Stomach (tissue), 4 donors: Measurements from ENCODE around the gene PTPRN.

ENCODE experiments used
- CTCF ChIP-seq, 7 experiments: fragments of 450-650 bp in 4 of 7; fragments of 200-600 bp in 3 of 7; sonication (generic) in 3 of 7; IDR thresholded peaks; one replicate each; pipeline ENCODE4 v1.5.1; 2016 to 2019; ENCODE audit warnings: antibody characterized with exemption in 7 of 7, control low read depth in 2 of 7, mild to moderate bottlenecking in 1 of 7
- EP300 ChIP-seq: sonication (generic); formaldehyde crosslinking; IDR thresholded peaks from one replicate; pipeline ENCODE4 v1.6.1; 2017; ENCODE audit warnings: antibody characterized with exemption
- POLR2A ChIP-seq, 4 donors: fragments of 450-650 bp; IDR thresholded peaks; one replicate each; pipeline ENCODE4 v1.6.1; 2016; ENCODE audit warnings: antibody characterized with exemption in 4 of 4, control low read depth in 2 of 4, mild to moderate bottlenecking in 1 of 4, moderate library complexity in 1 of 4
- POLR2AphosphoS5 ChIP-seq, 3 donors: sonication (generic); formaldehyde crosslinking; IDR thresholded peaks; one replicate each; pipeline ENCODE4 v1.6.1; 2016; ENCODE audit warnings: antibody characterized with exemption in 3 of 3

GRCh38 chr2:219245148-219245898, 63.9 kb downstream of the PTPRN start, which contains the start of the genes GLB1L and STK16:
- TF ChIP-seq CTCF (IDR thresholded peaks at IDR 0.05) (no peak), POLR2A (IDR thresholded peaks at IDR 0.05) (peak in 2 of 4 donors; percentile 54 to 71), POLR2AphosphoS5 (IDR thresholded peaks at IDR 0.05) (peak; percentile 97 to 99 (median 98)), EP300 (no peak)
